Gastroesophageal sphincter (tissue), 3 donors: ENCODE measurements around the gene IRX4.
"Not testable (repeated sequence)": the region's sequence is repeated elsewhere in the genome, so short reads cannot be mapped to it uniquely, and the experiment has no call there.

Experiments used
- CTCF ChIP-seq, 4 experiments: fragments of 200-600 bp in 2 of 4; fragments of 450-650 bp in 2 of 4; sonication (generic) in 1 of 4; IDR thresholded peaks; one replicate each; pipeline ENCODE4 v1.5.1; 2017 to 2019; ENCODE audit warnings: antibody characterized with exemption in 4 of 4, mild to moderate bottlenecking in 2 of 4, moderate library complexity in 2 of 4
- POLR2AphosphoS5 ChIP-seq: sonication (generic); formaldehyde crosslinking; IDR thresholded peaks from one replicate; pipeline ENCODE4 v1.6.1; 2017; ENCODE audit warnings: antibody characterized with exemption

GRCh38 chr5:1843761-1844160 lies 39.0 kb downstream of the IRX4 start:
- not testable (repeated sequence) for TF ChIP-seq CTCF (IDR thresholded peaks at IDR 0.05); POLR2AphosphoS5
